GM19324 (cell line): ENCODE data around the gene KLHL1.

Source experiments
- ATAC-seq: cut with Tn5 transposase; IDR thresholded peaks from one replicate; pipeline ENCODE4 v1.9.1; 2021; ENCODE audit warnings: mild to moderate bottlenecking, moderate library complexity; ENCODE audit not compliant: unreplicated experiment, low FRiP score

The KLHL1 gene

GRCh38 chr13:70016116-70016515, 92.1 kb downstream of the KLHL1 start:
- ATAC-seq = no peak

GRCh38 chr13:70014337-70014736, 93.9 kb downstream of the KLHL1 start:
- ATAC-seq = no peak

GRCh38 chr13:69999875-70000274, 108.4 kb downstream of the KLHL1 start:
- ATAC-seq = no peak

DNA sequence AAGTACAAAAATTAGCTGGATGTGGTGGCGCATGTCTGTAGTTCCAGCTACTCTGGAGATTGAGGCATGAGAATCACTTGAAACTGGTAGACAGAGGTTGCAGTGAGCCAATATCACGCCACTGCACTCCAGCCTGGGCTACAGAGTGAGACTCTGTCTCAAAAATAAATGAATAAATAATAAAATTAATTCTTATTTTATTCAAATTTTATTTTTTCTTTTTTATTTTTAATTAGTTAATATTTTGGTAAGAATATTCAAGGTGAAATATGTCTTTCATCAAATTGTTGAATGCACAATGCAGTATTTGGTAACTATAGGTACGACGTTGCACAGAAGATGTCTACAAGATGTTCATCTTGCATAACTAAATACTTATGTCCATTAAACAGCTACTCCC, 111.2 kb downstream of the KLHL1 start:
- no peak for ATAC-seq

DNA sequence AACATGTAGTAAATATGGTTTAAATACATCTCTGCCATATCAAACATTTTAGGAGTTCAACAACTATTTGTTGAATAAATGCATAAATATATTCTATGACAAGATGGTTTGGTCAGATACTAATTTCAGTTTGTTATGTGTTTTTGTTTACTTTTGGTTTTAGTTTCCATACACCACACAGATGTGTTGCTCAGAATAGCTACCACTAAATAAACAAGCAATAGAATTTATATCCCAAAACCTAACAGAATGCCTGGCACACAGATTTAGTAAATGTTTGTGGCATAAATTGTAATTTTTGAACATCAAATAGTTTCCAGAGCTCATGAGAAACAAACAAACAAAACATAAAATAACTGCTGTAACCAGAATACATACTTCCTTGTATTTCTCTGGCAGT, 127.5 kb downstream of the KLHL1 start:
- ATAC-seq = no peak

- ATAC-seq = no peak
Observed at GRCh38 chr13:69975496-69975895, 132.8 kb downstream of the KLHL1 start.

- no peak for ATAC-seq
Observed at GRCh38 chr13:69970520-69970919, 137.7 kb downstream of the KLHL1 start.

DNA sequence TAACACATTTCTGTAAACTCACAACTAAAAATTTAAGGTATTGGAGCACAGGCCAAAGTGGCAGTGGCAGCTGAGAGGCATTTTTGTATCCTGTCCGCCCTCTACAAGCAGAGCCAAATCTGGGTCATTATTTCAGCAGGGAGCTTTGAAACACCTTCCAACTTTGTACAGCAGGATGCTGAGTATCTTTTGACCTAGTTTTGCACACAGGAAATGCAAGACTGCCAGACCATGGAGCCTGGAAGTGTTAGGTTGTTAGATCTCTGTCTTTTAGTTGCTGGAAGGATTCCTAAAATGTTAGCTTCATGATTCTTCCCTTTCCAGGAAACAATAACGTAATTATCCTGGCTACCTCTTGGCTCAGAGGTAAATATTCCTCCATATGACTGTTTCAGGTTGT, 149.2 kb downstream of the KLHL1 start:
- no peak for ATAC-seq

GRCh38 chr13:69956839-69957238, 151.4 kb downstream of the KLHL1 start:
- no peak for ATAC-seq

DNA sequence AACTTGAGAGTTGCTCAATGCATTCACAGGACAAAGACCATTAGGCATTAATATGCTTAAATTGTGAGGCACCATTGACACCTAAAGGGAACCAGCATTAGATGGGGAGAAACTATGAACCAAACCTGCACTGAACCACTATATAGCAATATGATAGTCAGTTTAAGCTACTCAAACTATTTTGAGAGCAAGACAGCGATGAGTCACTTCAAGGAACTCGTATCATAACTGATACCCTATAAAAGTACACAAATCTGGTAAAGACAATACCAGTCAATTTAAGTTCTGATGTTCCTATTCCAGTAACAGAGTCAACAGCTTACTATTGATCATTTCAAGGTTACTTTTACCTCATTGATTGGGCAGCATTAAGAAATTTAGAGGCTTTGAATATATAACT, 151.9 kb downstream of the KLHL1 start:
- no peak for ATAC-seq

- ATAC-seq = no peak
Observed at GRCh38 chr13:69955271-69955670, 153.0 kb downstream of the KLHL1 start.

DNA sequence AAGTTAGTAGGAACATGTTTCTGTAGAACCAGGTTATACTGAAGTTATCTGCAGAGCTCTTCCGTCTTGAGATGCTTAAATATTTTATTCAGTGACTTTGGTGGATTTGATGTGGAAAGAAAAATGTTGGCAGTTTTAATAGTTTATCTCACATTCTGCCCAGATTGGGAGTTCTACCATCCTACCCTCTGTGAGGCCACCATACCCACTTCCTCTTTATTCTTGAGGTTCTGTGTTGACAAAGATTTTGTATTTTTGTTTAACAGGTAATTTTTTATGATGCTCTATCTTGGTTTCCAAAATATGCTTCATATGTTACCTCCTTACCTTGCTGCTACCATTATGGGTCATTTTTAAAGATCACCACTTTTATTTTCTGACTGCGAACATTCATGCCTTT, 156.8 kb downstream of the KLHL1 start:
- no peak for ATAC-seq

DNA sequence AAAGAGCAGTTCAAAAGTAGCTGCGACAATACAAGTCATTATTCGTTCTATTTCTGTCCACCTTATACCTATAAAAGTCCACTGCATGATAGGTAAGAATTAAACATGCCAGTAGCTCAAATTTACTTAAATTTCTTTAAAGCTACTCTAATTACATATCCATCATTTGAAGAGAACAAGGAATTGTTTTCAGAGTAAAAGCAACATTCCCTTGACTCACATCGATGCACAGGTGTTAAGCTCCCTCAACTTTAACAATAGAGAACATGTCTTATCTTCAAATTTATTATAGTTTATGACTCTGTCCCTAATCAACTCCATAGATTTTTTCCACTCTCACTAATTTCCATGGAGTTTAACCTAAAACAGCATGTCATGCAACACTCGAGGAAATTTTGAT, 158.1 kb downstream of the KLHL1 start:
- ATAC-seq = no peak

DNA sequence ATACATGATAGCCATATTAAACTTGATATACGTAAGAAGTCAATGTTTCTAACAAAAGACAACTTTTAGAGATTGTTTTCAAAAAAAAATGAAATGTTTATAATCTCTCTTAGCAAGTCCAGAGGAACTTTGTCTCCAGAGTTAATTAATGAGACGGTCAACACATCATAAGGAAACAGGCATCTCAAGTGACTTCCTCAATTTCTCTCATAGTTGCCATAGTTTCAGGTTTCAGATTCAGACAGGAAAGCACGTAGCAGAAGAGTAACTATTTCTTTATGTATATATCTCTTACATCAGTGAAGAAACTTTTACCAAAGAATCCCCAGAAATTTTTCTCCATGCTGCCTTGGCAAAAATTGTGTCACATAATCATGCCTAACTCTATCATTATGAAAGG, 160.2 kb downstream of the KLHL1 start:
- ATAC-seq = peak; percentile 73

- no peak for ATAC-seq
Observed at GRCh38 chr13:69947582-69947981, 160.7 kb downstream of the KLHL1 start.

GRCh38 chr13:69946511-69946910, 161.7 kb downstream of the KLHL1 start:
- no peak for ATAC-seq

DNA sequence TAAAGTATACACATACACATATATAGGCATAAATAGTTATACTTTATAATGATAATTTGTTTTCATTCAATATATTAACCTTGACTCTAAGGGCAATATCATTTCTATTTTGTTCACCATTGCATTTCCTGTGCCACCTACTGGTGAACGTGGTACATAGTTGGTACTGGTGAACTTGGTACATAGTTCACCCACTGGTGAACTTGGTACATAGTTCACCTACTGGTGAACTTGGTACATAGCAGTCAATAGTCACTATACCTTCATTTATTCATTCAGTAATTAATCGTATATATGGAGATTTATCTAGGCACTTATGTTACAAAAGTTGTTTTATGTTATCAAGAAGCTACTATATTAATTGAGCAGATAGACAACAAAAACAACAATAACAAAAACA, 173.2 kb downstream of the KLHL1 start:
- no peak for ATAC-seq

DNA sequence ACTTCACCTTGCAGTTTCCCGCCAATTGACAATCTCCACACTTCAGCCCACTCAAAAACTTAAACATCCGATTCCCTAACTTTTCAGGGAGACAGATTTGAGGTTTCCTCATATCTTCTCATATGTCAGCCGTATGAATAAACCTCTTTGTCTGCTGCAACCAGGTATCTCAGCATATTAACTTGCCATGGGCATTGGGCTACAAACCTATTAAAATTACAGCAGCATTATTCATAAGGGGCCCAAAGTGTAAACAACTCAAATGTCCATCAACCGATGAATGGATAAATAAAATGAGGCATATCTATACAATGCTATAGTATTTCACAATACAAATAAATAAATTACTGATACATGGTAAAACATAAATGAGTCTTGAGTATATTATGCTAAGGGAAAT, 180.0 kb downstream of the KLHL1 start:
- no peak for ATAC-seq

- ATAC-seq = no peak
Observed at GRCh38 chr13:69921156-69921555, 187.1 kb downstream of the KLHL1 start.

- no peak for ATAC-seq
Observed at GRCh38 chr13:69912630-69913029, 195.6 kb downstream of the KLHL1 start.

DNA sequence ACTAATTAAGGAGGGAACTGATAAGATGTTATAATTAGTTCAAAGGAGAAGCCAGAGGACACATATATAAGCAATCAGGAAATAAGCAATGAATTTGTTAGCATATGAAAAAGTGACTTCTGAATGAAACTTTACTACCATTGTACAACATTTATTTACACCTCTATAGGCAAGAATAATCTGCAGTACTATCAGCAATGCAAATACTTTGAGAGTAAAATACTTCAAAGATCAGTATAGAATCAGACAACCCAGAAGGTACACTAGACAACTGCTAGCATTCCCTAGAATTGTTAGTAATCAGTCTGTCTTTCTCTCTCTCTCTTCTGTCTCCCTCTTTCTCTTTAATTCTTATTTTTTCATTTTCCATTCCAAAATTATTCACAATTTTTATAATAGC, 197.5 kb downstream of the KLHL1 start:
- ATAC-seq = no peak

- ATAC-seq = no peak
Observed at GRCh38 chr13:69904784-69905183, 203.5 kb downstream of the KLHL1 start.

GRCh38 chr13:69903081-69903480, 205.2 kb downstream of the KLHL1 start:
- no peak for ATAC-seq

GRCh38 chr13:69882451-69882850, 225.8 kb downstream of the KLHL1 start:
- no peak for ATAC-seq
